HTR-8/SVneo (cell line): ENCODE data around the gene GVQW3.

Source experiments
- DNase-seq: peaks from one replicate; pipeline ENCODE4 v3.0.0; 2011; ENCODE audit warnings: low spot score, mixed read lengths; ENCODE audit not compliant: insufficient read length
- FAIRE-seq: peaks from 2 replicates; lab custom pipeline; 2011; peaks lifted over from hg19 to GRCh38; lab: Jason Lieb, UNC

The GVQW3 gene

DNA sequence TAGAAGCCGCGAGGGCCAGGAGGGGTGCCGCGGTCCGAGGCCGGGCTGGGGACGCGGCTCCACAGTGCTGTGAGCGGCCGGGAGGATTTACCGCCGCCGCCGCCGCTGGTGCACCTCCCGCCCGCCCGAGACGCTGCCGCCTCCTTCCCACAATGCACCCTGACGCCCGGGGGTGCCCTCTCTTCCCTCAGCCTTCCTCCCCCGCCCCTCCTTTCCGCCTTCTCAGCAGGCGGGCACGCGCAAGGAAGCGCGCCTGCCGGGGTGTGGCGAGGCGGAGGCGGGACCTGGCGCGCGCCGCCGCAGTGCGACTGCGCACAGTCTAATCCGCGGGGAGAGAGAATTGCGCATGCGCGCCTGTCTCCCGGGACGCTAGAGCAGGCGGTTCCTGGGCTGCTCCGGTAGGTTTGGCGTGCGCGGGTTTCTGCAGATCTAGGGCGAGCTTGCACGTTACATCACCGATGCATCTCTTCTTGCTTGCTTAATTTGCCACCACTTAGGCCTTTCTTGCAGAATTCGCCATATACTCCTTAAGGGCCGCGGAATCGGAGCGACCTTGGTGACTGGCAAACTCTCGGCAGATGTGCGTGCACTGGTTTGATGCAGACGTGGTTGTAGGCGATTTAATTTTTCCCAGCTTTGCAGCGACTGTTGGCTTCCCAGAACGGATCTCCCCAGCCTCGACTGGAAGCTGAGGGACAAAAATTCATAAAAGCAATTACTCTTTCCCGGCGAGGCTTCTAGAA is at the start of gene GVQW3, which contains the start of gene THAP12:
Gene GVQW3, plus strand, starts transcription at position 347 of the 743 bp plus-strand sequence. CDS start 506 bp downstream, outside the sequence.
Gene THAP12, minus strand, starts transcription at position 156 of the 743 bp plus-strand sequence. CDS start 296 bp downstream, outside the sequence.
- FAIRE-seq: peak; percentile 97

DNA sequence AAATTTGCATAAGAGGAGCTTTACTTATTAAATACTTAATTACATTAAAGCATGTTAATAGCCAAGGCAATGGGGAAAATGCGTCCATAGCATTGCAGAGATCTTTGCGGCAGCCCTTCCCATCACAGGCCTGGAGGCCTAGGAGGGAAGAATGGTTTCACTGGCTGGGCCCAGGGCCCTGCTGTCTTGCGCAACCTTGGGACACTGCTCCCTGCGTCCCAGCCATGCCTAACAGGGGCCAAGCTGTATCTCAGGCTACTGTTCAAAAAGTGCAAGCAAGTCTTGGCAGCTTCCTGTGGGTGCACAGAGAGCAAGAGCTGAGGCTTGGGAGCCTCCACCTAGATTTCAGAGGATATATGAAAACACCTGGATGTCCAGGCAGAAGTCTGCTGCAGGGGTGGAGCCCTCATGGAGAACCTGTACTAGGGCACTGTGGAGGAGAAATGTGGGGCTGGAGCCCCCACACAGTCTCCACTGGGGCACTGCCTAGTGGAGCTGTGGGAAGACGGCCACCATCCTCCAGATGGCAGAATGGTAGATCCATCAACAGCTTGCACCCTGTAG is 46.2 kb upstream of the GVQW3 start:
- no peak for FAIRE-seq
- no peak for DNase-seq

More for the DNA sequence above, at the start of gene GVQW3, which contains the start of gene THAP12:
- DNase-seq: peak; percentile 99

DNA sequence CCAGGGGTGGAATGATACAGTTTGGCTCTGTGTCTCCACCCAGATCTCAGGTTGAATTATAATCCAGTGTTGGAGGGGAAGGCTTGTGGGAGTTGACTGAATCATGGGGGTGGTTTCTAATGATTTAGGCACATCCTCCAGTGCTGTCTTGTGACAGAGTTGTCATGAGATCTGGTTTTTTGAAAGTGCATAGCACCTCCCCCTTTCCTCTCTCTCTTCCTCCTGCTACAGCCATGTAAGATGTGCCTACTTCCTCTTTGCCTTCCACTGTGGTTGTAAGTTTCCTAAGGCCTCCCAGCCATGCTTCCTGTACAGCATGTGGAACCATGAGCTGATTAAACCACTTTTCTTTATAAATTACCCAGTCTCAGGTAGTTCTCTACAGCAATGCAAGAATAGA is 45.3 kb upstream of the GVQW3 start:
- FAIRE-seq (no peak), DNase-seq (no peak)

DNA sequence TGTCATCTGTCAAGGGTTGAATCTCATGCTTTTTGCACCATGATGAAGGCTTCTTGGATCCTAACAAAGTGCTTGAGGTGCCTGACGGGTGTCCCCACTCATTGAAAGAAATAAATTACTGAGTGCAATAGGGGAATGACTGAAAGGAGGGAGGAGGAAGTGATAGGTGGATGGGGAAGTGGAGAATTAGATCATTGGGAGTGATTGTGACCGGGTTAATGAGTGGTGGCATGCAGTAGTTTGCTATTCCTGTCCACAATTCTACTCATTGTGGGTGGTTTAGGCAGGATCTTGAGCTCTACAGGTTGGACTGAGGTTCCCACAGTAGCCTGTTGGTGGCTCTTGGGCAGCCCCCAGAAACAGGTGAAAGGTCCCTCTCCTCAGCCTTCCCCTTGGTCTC is 44.5 kb upstream of the GVQW3 start:
- FAIRE-seq: no peak

DNA sequence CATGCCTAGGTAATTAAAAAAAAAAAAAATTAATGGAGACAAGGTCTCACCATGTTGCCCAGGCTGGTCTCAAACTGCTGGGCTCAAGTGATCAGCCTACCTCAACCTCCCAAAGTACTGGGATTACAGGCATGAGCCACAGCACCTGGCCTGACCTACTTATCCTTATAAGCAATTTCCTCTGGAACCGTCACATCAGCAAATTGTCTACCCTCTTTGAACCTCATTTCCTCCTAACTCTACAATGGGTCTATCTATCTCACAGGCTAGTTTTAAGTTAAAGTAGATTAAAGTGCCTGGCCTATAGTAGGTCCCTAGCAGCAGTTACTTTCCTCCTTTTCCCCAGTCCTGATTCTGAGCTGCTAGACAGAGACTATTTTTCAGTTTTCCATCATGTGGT is 43.7 kb upstream of the GVQW3 start:
- DNase-seq: no peak
- FAIRE-seq: no peak

More for the DNA sequence above, 44.5 kb upstream of the GVQW3 start:
- no peak for DNase-seq

DNA sequence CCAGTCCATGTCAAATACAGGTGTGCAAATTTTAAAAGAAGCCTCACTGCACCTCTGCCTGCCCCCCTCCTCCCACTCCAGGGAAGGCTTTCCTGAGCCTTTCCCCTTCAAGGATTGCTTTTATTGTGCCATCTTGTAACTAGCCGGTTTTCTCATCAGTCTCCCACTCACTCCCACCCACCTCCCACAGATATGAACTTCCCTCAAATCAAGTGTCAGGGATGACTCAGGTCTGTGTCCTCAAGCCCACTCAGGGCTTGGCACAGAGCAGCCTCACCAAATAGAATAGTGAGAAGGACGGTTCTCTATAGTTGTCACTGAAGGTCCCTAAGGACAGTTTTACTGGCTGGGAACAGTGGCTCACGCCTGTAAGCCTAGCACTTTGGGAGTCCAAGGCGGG is 43.2 kb upstream of the GVQW3 start:
- no peak for DNase-seq
- FAIRE-seq: no peak

DNA sequence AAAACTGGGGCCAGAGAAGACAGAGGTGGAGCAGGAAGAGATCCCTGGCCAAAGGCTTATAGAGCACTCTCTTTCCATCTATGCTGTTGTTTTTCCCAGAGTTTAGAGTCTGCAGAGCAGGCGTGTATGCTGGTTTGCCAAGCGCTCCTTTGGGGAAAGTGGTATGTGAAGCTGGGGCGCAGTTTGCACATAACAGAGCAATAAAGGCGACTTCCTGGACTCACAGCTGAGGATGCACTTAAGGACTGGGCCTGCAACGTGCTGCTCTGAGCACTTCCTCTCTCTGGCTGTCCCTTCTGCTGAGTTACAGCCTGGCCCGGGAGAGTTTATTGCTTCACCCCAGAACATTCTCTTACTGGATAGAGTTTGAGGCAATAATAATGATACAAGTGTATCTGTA is 41.9 kb upstream of the GVQW3 start:
- no peak for DNase-seq
- no peak for FAIRE-seq

DNA sequence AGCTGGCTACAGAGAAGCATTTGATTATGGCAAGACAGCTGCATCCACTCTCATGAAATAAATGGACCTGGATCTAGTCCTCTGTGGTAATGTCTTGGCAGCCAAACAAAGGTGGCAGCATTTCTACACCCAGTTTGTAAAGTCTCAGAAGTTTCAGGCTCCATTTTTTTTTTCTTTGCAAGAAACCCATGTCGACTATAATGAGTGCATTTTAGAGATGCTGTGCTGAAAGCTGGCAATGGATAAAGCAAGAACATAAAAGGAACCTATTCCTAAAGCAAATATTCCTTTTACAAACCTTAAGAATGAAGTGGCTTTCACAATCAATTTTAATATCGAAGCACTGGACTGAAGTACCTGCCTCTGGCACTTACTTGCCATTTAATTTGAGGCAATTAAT is 33.7 kb upstream of the GVQW3 start:
- FAIRE-seq: no peak
- DNase-seq: no peak

DNA sequence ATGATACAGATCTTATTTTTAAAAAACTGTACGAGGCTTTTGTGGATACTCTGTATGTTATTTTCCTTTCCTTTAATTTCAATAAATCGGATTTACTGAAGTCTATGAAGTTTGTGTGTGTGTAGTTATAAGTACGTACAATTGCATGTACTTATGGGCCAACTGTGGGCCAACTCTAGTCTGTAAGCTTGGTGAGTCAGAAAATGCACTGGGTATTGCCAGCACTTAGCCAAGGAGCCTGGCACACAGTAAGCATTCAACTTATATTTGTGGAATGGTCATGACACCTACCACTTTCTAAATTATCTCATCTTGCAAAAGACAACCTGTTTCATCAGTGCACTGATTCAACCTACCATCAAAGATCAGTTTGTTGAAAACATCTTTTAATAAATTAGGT is 32.8 kb upstream of the GVQW3 start:
- FAIRE-seq (no peak), DNase-seq (no peak)

DNA sequence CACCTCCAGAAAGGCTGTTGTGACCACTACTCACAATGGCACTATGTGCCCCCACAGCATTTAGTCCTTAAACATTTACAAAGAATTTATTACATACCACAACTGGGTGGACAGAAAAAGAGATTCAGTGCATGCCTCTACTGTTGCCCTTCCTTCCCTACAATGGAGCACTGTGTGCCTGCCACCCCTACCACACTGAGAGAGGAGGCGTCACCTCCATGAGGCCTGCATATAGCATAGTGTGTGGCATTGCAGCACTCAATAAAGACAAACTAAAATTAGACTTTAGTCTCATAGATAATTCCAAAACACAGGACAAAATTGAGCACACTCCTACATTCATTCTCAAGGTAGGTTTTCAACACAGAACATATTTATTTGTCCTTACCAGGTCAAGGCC is 26.0 kb upstream of the GVQW3 start:
- DNase-seq: no peak
- no peak for FAIRE-seq

DNA sequence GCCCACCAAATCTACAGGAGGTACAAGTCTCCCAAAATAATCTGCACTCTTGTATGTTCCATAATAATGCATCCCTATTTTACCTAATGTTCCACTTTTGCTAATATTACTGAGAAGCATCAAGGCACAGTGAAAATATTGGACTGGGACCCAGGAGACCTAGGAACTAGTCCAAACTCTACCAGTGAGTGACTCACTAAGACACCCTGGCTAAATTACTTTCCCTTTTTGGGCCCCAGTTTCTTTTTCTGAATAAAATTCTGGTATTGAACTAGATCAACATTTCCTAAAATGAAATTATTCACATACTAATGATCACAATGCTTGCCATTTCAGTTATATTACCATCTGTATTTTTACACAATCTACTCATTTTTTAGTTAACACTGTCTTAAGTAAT is 19.7 kb upstream of the GVQW3 start:
- DNase-seq: no peak
- FAIRE-seq: no peak

DNA sequence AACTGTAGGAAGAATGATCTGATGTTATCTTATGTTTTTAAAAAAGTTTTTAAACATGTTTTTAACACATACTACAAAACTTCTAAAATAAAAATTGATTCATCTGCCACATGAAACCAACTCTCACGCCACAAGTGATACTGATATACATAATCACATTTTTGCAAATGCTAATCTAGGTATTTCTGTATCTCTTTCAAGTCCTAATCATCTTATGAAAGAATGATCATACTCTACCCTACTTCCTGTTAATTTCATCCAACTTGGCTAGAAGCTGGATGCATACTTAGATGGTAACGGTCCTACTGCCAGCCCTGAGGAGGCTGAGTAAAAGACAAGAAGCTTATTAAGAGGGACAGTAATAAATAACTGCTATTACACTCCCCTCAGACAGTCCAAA is 19.3 kb upstream of the GVQW3 start:
- DNase-seq (no peak), FAIRE-seq (no peak)

DNA sequence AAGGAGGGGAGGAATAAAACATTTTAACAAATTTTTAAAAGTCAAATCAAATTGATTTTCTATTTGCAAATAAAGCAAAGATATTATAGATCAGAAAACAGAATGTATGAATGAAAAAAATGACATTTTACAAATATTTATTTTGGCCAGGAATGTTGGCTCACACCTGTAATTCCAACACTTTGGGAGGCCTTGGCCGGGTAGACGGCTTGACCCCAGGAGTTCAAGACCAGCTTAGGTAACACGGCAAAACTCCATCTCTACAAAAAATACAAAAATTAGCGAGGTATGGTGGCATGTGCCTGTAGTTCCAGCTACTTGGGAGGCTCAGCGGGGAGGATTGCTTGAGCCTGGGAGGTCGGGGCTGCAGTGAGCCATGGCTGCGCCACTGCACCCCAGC is 18.4 kb upstream of the GVQW3 start:
- DNase-seq (no peak), FAIRE-seq (no peak)

DNA sequence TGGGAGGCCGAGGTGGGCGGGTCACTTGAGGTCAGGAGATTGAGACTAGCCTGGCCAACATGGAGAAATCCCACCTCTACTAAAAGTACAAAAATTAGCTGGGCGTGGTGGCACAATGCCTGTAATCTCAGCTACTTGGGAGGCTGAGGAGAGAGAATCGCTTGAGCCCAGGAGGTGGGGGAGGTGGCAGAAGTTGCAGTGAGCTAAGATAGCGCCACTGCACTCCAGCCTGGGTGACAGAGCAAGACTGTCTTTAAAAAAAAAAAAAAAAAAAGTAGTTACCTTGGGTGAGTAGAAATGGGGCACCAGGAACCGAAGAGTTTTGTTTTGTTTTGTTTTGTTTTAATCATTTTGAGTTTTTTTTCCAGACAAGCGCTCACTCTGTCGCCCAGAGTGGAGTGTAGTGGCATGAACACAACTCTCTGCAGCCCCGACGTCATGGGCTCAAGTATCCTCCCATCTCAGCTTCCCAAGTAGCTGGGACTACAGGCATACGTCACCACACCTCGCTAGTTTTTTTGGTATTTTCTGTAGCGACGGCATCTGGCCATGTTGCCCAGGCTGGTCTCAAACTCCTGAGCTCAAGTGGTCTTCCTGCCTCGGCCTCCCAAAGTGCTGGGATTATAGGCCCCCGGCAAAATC is 16.0 kb upstream of the GVQW3 start:
- FAIRE-seq (no peak), DNase-seq (no peak)

DNA sequence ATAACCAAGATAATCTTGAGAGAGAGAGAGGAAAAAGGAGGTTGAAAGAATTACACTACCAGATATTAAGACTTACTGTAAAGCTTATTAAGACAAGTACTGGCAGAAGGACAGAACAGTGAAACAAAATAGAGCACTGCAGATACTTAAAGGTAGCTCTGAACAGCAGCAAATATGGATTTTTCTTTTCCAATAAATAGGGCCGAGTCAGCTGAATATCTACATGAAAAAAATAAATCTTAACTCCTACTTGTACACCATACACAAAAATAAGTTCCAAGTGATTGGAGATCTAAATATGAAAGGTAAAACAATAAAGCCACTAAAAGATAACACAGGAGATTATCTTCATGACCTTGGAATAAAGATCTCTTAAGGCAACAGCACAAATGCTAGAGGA is 12.6 kb upstream of the GVQW3 start:
- FAIRE-seq (no peak), DNase-seq (no peak)

DNA sequence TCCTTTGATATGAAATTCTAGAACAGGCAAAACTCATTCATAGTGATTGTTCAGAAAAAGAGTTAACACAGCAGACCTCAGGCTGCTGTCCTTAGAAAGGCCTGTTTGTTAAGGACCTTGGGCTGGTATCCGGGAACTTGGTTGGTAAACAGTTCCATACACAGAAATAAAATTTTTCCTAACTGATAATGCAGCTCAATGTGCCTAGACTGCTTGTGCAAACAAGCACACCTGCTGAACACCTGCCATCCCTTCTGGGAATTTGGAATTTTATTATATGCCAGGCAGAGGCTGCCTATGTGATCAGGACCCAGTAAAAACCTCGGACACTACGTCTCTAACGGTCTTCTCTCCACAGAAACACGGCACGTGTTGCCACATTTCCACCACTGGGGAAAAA is 11.7 kb upstream of the GVQW3 start:
- FAIRE-seq (no peak), DNase-seq (no peak)

DNA sequence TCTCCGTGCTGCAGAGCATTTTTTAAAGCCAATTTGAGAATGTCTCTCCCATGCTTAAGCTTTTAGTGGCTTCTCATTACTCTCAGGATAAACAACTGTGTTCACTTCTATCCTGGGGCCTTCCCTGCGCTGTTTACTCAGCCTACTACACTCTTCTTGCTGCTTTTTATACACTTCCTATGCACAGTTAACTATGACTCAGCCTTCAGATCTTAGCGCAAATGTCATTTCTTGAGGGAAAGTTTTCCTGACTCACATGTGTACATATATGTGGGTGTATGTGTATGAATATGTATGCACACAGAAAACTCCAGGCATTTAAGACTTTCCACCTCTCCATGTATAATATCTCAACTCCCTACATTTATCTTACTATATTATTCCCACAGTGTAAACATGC is 10.0 kb upstream of the GVQW3 start:
- DNase-seq (peak; percentile 37), FAIRE-seq (no peak)

DNA sequence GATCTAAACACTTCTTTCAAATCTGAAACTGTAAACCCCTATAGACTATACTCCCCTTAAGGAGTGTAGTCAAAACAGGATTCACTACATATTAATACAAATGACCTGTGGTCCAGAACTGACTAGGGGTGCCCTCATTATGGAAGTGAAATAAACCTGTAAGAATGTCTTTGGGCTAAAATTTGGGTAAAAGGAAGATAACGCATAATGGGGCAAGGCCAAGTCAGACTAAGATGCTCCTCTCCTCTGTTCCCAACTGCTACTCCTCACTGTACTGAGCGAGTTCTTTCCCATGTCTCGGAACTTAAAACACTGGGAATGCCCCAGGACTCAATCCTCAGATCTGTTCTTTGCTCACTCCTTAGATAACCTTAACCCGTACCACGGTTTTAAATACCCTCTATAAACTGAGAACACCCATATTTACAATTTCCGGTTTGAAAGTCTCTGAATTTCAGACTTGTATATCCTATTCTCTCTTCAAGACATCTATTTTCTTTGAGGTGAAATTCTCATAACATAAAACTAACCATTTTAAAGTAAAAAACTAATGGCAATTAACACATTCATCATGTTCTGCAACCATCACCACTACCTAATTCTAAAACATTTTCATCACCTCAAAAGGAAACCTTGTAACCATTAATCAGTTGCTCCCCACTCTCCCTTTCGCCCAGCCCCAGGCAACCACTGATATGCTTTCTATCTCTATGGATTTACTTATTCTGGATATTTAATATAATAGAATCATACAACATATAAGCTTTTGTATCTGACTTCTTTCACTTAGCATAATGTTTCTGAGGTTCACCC is 4.2 kb upstream of the GVQW3 start:
- DNase-seq (no peak), FAIRE-seq (no peak)

DNA sequence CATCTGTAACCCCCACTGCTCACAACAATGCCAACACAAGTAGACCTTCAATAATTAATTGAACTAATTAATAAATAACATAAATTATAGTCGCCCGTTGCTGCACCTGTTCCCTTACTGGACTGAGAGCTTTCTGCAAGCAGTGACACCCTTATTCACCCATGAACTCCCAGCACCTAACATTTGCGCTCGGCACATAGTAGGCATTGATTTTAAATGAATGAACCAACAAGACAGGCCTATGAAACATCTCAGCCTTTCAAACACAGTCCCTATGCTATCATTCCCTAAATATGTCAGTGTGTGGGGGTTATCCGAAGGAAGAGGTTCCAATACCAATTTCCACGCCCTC is 1.3 kb upstream of the GVQW3 start:
- no peak for DNase-seq
- FAIRE-seq: no peak

DNA sequence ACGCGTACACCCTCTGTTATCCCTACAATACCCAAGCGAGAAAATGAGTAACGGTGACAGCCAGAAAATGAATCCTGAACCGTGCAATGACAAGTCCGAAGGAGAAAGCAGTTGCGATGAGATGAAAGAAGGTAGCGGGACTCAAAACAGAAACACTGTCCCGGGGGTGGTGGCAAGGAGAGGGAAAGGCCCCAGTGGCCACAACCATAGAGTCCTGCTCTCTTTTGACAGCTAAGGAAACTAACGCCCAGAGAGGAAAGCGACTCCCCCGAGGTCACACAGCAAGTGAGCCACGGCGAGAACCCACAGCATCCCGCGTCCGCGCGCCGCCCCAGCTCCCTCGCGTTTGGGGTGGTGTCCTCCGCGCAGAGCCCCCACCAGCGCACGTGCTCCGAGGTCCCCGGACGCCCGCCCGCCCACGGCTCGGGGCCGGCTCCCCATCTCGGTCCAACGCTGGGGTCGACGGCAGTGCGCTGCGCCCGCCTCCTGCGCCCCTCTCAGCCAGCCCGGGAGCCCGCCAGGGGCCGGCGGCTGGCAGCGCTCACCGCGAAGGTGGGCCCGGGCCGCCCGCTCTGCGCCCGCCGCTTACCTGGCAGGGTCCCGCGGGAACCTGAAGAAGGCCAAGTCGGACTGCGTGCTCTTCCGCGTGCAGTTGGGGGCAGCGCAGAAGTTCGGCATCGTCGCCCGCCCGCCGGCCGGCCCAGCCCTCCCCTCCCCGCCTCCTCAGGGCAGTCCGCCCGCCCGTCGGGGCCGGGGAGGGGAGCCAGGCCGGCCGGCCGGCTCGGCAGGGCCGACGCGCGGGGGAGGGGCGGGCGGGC is 755 bp upstream of the GVQW3 start:
- DNase-seq (peak; percentile 32), FAIRE-seq (no peak)
